GM23248 (cell line): ENCODE measurements around the gene ENPEP. TPM values are rescaled to one million over a fixed set of nuclear protein-coding genes. Genes with fewer than 3 reads are reported as not detected.
A peak's percentile ranks its signal among the peaks of the same experiment; 100 is the strongest.

ENCODE experiments used
- DNase-seq: peaks from one replicate; pipeline ENCODE4 v3.0.0-alpha.2; 2015
- H2AFZ ChIP-seq: fragments of 200-600 bp; sonication (generic); 2 replicates; pipeline ENCODE4 v1.6.1; 2016; ENCODE audit warnings: antibody characterized with exemption
- H3F3A ChIP-seq: fragments of 200-600 bp; sonication (generic); 2 replicates; pipeline ENCODE4 v1.6.1; 2016; ENCODE audit warnings: mild to moderate bottlenecking, antibody characterized with exemption, mixed run types; ENCODE audit not compliant: insufficient read depth
- H3K27ac ChIP-seq: fragments of 200-600 bp; sonication (generic); 2 replicates; pipeline ENCODE4 v1.5.1; 2016; ENCODE audit warnings: mild to moderate bottlenecking
- H3K27me3 ChIP-seq: fragments of 200-600 bp; sonication (generic); replicated peaks from 2 replicates; pipeline ENCODE4 v1.6.1; 2016; ENCODE audit warnings: mild to moderate bottlenecking; ENCODE audit not compliant: insufficient read depth
- H3K36me3 ChIP-seq: fragments of 200-600 bp; sonication (generic); 2 replicates; pipeline ENCODE4 v1.6.1; 2016; ENCODE audit warnings: low read depth, mild to moderate bottlenecking
- H3K4me1 ChIP-seq: fragments of 200-600 bp; sonication (generic); 2 replicates; pipeline ENCODE4 v1.6.1; 2016; ENCODE audit warnings: mild to moderate bottlenecking; ENCODE audit not compliant: insufficient read depth
- H3K4me2 ChIP-seq: fragments of 200-600 bp; sonication (generic); one replicate; pipeline ENCODE4 v1.6.1; 2016; ENCODE audit warnings: mild to moderate bottlenecking; ENCODE audit not compliant: unreplicated experiment
- H3K4me3 ChIP-seq: fragments of 200-600 bp; sonication (generic); 2 replicates; pipeline ENCODE4 v1.5.1; 2016; ENCODE audit warnings: mild to moderate bottlenecking
- H3K79me2 ChIP-seq: fragments of 200-600 bp; sonication (generic); 2 replicates; pipeline ENCODE4 v1.6.1; 2016; ENCODE audit warnings: mild to moderate bottlenecking; ENCODE audit not compliant: insufficient read depth
- H3K9ac ChIP-seq: fragments of 200-600 bp; sonication (generic); 2 replicates; pipeline ENCODE4 v1.6.1; 2016; ENCODE audit warnings: mild to moderate bottlenecking
- H3K9me2 ChIP-seq: fragments of 200-600 bp; sonication (generic); 2 replicates; pipeline ENCODE4 v1.6.1; 2016; ENCODE audit warnings: mixed run types, mild to moderate bottlenecking, moderate library complexity; ENCODE audit not compliant: insufficient read depth
- H3K9me3 ChIP-seq: fragments of 200-600 bp; sonication (generic); one replicate; pipeline ENCODE4 v1.6.1; 2017; ENCODE audit warnings: low read depth
- H4K20me1 ChIP-seq: fragments of 200-600 bp; sonication (generic); 2 replicates; pipeline ENCODE4 v1.6.0; 2016; ENCODE audit not compliant: insufficient read depth
- EZH2 ChIP-seq: fragments of 200-600 bp; sonication (generic); IDR thresholded peaks from 2 replicates; pipeline ENCODE4 v1.6.1; 2018; ENCODE audit warnings: antibody characterized with exemption, mild to moderate bottlenecking; ENCODE audit not compliant: insufficient read depth, poor library complexity, severe bottlenecking
- EZH2phosphoT487 ChIP-seq: fragments of 200-600 bp; sonication (generic); IDR thresholded peaks from 2 replicates; pipeline ENCODE4 v1.6.1; 2018; ENCODE audit warnings: antibody characterized with exemption, moderate library complexity, mild to moderate bottlenecking, low read depth; ENCODE audit not compliant: insufficient read depth
- WGBS, 2 experiments: methylation state at CpG; one replicate each; pipeline ENCODE4 v1.1.6; 2015 to 2017; ENCODE audit warnings: low lambda C conversion rate in 2 of 2, low coverage in 1 of 2; ENCODE audit errors: missing lambda C conversion rate in 2 of 2; 5-methylcytosine and 5-hydroxymethylcytosine counted together
- in situ Hi-C: fragments of 300-500 bp; cut with MboI; formaldehyde crosslinking; loops from 2 replicates; pipeline ENCODE4 v1.15.0; 2020
- polyA plus RNA-seq: library from polyadenylated mRNA; unstranded; fragments of >200 nt; fragmentation: Nextera tagmentation; extraction: Ambion mirVana; gene quantifications from 2 replicates; pipeline ENCODE4 v1.2.1, GENCODE V29; 2016
- total RNA-seq: library from RNA; depleted of rRNA; stranded (reverse); fragments of >200 nt; shearing (Covaris generic); gene quantifications from 2 replicates; pipeline ENCODE4 v1.2.3, GENCODE V29; 2014

The ENPEP gene
- total and polyA plus RNA-seq, 2 experiments from 2014 or later: 0.11 TPM

DNA sequence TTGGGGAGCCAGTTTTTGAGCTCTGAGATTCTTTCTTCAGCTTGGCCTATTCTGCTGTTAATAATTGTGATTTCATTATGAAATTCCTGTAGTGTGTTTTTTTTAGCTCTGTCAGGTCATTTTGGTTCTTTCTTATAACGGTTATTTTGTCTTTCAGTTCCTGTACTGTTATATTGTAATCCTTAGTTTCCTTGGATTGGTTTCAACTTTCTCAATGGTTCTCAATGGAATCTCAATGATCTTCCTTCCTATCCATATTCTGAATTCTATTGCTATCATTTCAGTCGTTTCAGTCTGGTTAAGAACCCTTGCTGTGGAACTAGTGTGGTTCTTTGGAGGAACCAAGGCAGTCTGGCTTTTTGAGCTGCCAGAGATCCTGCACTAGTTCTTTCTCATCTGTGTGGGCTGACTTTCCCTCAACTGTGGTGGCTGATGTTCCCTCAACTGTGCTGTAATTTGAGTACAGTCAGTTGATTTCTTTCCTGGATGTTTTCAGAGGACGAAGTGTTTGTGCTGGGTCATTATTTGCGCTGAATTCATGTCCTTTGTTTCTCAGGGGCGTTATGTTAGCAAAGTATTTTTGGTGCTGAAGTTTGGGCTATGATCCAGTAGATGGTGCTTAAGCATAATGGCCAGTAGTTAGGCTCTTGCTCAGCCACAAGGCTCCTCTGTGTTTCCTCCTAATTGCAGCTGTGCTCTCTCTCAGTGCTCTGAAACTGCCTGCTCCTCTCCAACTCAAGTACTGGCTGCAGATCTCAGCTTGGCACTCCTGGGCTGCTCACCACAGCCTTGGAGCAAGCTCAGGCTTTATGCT is 27.5 kb downstream of the ENPEP start:
- no peaks in the 10 kb centered on the region for H3K79me2 ChIP-seq
- peak overlapping the region; percentile 25 for H3K4me3 ChIP-seq
- in situ Hi-C loops: loop anchor here (10.0 to 25.0 kb wide), 2 partner anchors 189 to 291 kb away; no protein-coding TSS in a partner anchor
- H3K27ac ChIP-seq: peak overlapping the region; percentile 14; the same call in 1 of the 2 replicates
- peaks cover 18% of the 10 kb centered on the region for H3F3A ChIP-seq
- peaks cover 12% of the 10 kb centered on the region for H3K4me1 ChIP-seq
- H3K4me2 ChIP-seq: peak overlapping the region; percentile 77
- peak overlapping the region; percentile 68 for H2AFZ ChIP-seq
- TF ChIP-seq EZH2: no peak
- TF ChIP-seq EZH2phosphoT487: no peak
- no peaks in the 10 kb centered on the region for H3K27me3 ChIP-seq
- no peaks in the 10 kb centered on the region for H4K20me1 ChIP-seq
- peak; percentile 50 for DNase-seq
- 7 to 9% methylated on average over 5 of the region's 5 CpGs for WGBS, 2 experiments
- no peaks in the 10 kb centered on the region for H3K36me3 ChIP-seq
- H3K9ac ChIP-seq: 0 out of 2 replicates have a peak overlapping the region, but pooled peaks have one; percentile 6
- no peaks in the 10 kb centered on the region for H3K9me2 ChIP-seq
- H3K9me3 ChIP-seq: no peaks in the 10 kb centered on the region

DNA sequence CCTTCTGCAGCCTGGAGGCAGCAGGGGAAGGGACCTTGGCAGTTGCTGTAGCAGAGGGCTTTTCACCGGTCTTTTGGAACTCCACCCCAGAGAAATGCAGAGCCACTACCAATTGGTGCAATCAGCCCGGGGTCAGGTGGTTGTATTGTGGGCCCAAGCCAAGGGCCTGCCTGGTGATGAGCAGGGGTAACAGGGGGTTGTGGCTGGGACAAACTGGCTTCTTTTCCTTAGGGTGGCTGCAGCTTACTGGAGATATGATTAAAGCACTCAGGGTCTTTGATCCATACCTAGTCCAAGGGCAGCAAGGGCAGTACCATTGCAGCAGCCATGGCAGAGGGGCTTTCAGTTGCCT is 28.1 kb downstream of the ENPEP start:
- Histone ChIP-seq H2AFZ (no peak overlapping the region), H3F3A (peaks cover 18% of the 10 kb centered on the region)

DNA sequence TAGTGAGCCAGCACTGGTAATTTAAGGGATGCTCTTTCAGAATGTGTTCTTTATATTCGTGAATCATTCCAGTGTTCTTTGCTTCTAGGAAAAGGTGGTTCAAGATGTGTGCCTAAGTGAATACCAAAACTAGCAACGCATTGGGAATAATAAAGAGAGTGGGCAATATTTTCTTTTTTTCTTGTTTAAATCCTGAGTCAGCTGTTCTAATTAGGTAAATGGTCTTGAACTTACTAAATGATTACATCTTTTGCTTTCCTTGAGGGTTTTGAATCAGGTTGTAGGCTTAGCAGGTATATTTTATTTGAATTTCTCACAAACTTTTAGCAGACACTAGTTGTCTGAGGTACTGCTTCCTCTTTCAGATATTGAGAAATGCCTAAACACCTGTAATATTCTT is 29.5 kb downstream of the ENPEP start:
- H2AFZ ChIP-seq: no peak overlapping the region
- H3K27ac ChIP-seq: no peak overlapping the region
- no peaks in the 10 kb centered on the region for H3K79me2 ChIP-seq
- no peak overlapping the region for H3K4me2 ChIP-seq
- WGBS, 2 experiments: 95% methylated on average over 2 of the region's 2 CpGs
- no peaks in the 10 kb centered on the region for H3K36me3 ChIP-seq
- no peaks in the 10 kb centered on the region for H4K20me1 ChIP-seq
- H3K9me2 ChIP-seq: no peaks in the 10 kb centered on the region
- H3K9me3 ChIP-seq: no peaks in the 10 kb centered on the region
- H3K4me1 ChIP-seq: peaks cover 12% of the 10 kb centered on the region
- H3F3A ChIP-seq: peaks cover 18% of the 10 kb centered on the region
- TF ChIP-seq EZH2 (no peak), EZH2phosphoT487 (no peak)
- DNase-seq: no peak
- no peak overlapping the region for H3K4me3 ChIP-seq
- in situ Hi-C loops: loop anchor here (10.0 to 25.0 kb wide), 2 partner anchors 191 to 293 kb away; no protein-coding TSS in a partner anchor
- H3K9ac ChIP-seq: no peak overlapping the region
- no peaks in the 10 kb centered on the region for H3K27me3 ChIP-seq

More for the DNA sequence above, 28.1 kb downstream of the ENPEP start:
- TF ChIP-seq EZH2phosphoT487 (no peak), EZH2 (no peak)
- no peaks in the 10 kb centered on the region for H3K27me3 ChIP-seq
- no peak overlapping the region for H3K4me3 ChIP-seq
- no peaks in the 10 kb centered on the region for H4K20me1 ChIP-seq
- WGBS, 2 experiments: 8 to 15% methylated on average over 2 of the region's 2 CpGs
- H3K79me2 ChIP-seq: no peaks in the 10 kb centered on the region
- H3K36me3 ChIP-seq: no peaks in the 10 kb centered on the region
- H3K4me1 ChIP-seq: peaks cover 12% of the 10 kb centered on the region
- in situ Hi-C loops: loop anchor here (10.0 to 25.0 kb wide), 2 partner anchors 189 to 292 kb away; no protein-coding TSS in a partner anchor
- H3K9me3 ChIP-seq: no peaks in the 10 kb centered on the region
- DNase-seq: no peak
- no peak overlapping the region for H3K9ac ChIP-seq
- H3K27ac ChIP-seq: no peak overlapping the region
- peak overlapping the region; percentile 77 for H3K4me2 ChIP-seq
- no peaks in the 10 kb centered on the region for H3K9me2 ChIP-seq

DNA sequence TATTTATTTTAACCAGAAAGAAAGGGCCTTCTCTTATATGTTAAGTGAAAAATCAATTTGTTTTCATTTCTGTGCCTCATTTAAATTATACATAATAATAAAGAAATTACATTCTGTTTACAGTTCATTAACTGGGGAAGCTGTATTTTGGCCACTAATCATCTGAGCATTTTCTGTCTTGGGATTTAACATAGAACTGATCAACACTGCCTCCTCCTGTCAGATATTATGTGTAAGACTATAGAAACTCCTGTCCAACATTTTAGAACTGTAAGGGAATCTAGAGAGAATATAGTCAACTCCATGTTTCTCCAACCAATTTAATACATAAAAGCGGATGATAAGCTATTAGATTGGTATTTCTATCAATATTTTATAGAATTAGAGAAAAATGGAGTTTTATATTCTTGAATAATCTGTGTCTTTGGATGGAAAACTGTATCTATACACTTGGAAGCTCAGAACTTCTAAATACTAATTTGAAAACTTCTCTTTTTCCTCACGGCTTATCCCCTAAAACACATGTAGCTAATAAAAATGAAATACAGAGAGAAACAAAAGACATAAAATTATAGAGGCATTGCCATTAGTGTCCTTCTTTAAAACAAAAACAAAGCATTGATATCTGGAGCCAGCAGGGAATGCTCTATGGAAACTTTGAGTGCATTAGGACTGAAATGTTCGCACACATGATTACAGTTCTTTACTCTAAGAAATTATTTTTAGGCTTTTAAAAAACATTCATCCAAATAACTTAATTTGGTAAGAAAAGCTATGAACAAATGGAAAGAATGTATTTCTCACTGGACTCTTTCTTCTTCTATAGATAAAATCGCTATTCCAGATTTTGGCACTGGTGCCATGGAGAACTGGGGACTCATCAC is 33.1 kb downstream of the ENPEP start:
- DNase-seq: peak; percentile 72
- in situ Hi-C loops: loop anchor here (10.0 to 25.0 kb wide), 2 partner anchors 194 to 297 kb away; no protein-coding TSS in a partner anchor
- TF ChIP-seq EZH2phosphoT487 (no peak), EZH2 (no peak)
- Histone ChIP-seq H3F3A (no peaks in the 10 kb centered on the region), H3K36me3 (no peaks in the 10 kb centered on the region), H3K27ac (no peak overlapping the region), H2AFZ (no peak overlapping the region), H3K4me2 (no peak overlapping the region), H3K9me2 (no peaks in the 10 kb centered on the region), H3K27me3 (no peaks in the 10 kb centered on the region), H3K4me3 (no peak overlapping the region), H3K9ac (no peak overlapping the region), H4K20me1 (no peaks in the 10 kb centered on the region), H3K9me3 (no peaks in the 10 kb centered on the region), H3K4me1 (0 out of 2 replicates have a peak, but pooled peaks cover under 1% of the 10 kb centered on the region), H3K79me2 (no peaks in the 10 kb centered on the region)
- WGBS, 2 experiments: 32 to 41% methylated on average over 4 of the region's 4 CpGs
